SU-DHL-6 (cell line): ENCODE results near the gene FAM20B.

ENCODE experiments used
- H2AFZ ChIP-seq: fragments of 200-600 bp; sonication (generic); 2 replicates; pipeline ENCODE4 v1.6.1; 2014; ENCODE audit warnings: low read depth, mild to moderate bottlenecking, moderate library complexity, mixed read lengths, antibody characterized with exemption, low read length; ENCODE audit not compliant: severe bottlenecking
- H3F3A ChIP-seq: fragments of 200-600 bp; shearing (Covaris generic); 2 replicates; pipeline ENCODE4 v1.6.0; 2016; ENCODE audit warnings: antibody characterized with exemption, mild to moderate bottlenecking; ENCODE audit not compliant: insufficient read depth
- H3K27ac ChIP-seq: fragments of 200-600 bp; sonication (generic); 2 replicates; pipeline ENCODE4 v1.5.1; 2016; ENCODE audit warnings: low read depth, mild to moderate bottlenecking, low read length, moderate library complexity, mixed read lengths
- H3K27me3 ChIP-seq: fragments of 200-600 bp; sonication (generic), shearing (Covaris generic); 2 replicates; pipeline ENCODE4 v1.6.0; 2014; ENCODE audit warnings: mild to moderate bottlenecking, low read length
- H3K36me3 ChIP-seq: fragments of 200-600 bp; sonication (generic); 2 replicates; pipeline ENCODE4 v1.6.1; 2014; ENCODE audit warnings: mild to moderate bottlenecking, low read length, mixed read lengths
- H3K4me2 ChIP-seq: fragments of 300-600, 200-600 bp; shearing (Covaris generic), sonication (generic); 2 replicates; pipeline ENCODE4 v1.6.0; 2014; ENCODE audit warnings: low read length, low read depth, mild to moderate bottlenecking; ENCODE audit not compliant: poor library complexity, severe bottlenecking
- H3K4me3 ChIP-seq: fragments of 200-600 bp; sonication (generic); 2 replicates; pipeline ENCODE4 v1.5.1; 2014; ENCODE audit warnings: antibody characterized with exemption, low read length, mild to moderate bottlenecking, mixed read lengths; ENCODE audit not compliant: insufficient read depth, poor library complexity, severe bottlenecking
- H3K79me2 ChIP-seq: fragments of 200-600 bp; sonication (generic); 2 replicates; pipeline ENCODE4 v1.6.1; 2014; ENCODE audit warnings: mild to moderate bottlenecking, low read length, moderate library complexity; ENCODE audit not compliant: insufficient read depth
- H3K9ac ChIP-seq: fragments of 200-600 bp; sonication (generic); 2 replicates; pipeline ENCODE4 v1.7.0; 2014; ENCODE audit warnings: mild to moderate bottlenecking, low read length
- H3K9me2 ChIP-seq: fragments of 200-600 bp; sonication (generic); replicated peaks from 2 replicates; pipeline ENCODE4 v1.6.1; 2014; ENCODE audit warnings: low read length; ENCODE audit not compliant: insufficient read depth
- H3K9me3 ChIP-seq: fragments of 200-600 bp; sonication (generic); 2 replicates; pipeline ENCODE4 v1.6.1; 2014; ENCODE audit warnings: low read length, mixed read lengths; ENCODE audit not compliant: insufficient read depth
- H4K20me1 ChIP-seq: fragments of 200-600 bp; sonication (generic); 2 replicates; pipeline ENCODE4 v1.6.1; 2014; ENCODE audit warnings: low read depth, mild to moderate bottlenecking, antibody characterized with exemption, low read length, moderate library complexity, mixed read lengths
- CTCF ChIP-seq: fragments of 200-600 bp; sonication (generic); IDR thresholded peaks from one replicate; pipeline ENCODE4 v1.5.1; 2017; ENCODE audit warnings: antibody characterized with exemption, mild to moderate bottlenecking, low read length, moderate library complexity; ENCODE audit not compliant: insufficient read depth, poor library complexity, severe bottlenecking
- EZH2phosphoT487 ChIP-seq: fragments of 200-600 bp; sonication (generic), shearing (Covaris generic); conservative IDR thresholded peaks from 2 replicates; pipeline ENCODE4 v1.6.1; 2018; ENCODE audit warnings: mild to moderate bottlenecking, antibody characterized with exemption, low read length, moderate library complexity, mixed read lengths

FAM20B gene

DNA sequence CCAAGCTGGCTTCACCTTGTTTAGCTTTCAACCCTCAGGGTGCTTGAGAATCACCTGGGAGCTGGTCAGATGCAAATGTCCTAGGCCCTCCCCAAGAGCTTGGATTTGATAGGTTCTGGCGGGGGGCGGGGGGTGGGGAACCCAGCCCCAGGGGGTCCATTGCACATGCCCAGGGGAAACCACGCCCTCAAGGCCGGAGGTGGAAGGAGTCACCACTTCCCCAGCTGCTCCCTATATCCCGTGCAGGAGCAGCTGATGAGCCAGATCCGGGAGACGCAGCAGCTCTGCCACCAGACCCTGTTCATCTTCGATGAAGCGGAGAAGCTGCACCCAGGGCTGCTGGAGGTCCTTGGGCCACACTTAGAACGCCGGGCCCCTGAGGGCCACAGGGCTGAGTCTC lies 62.0 kb downstream of the FAM20B start:
- TF ChIP-seq CTCF (no peak), EZH2phosphoT487 (no peak)
- Histone ChIP-seq H3F3A (peaks cover 8% of the 10 kb centered on the region), H3K27me3 (no peaks in the 10 kb centered on the region), H3K27ac (no peak overlapping the region), H4K20me1 (no peaks in the 10 kb centered on the region), H3K9ac (no peak overlapping the region), H3K4me2 (no peak overlapping the region), H3K79me2 (peaks cover 44% of the 10 kb centered on the region), H3K9me2 (no peaks in the 10 kb centered on the region), H2AFZ (no peak overlapping the region), H3K9me3 (no peaks in the 10 kb centered on the region), H3K4me3 (no peak overlapping the region), H3K36me3 (no peaks in the 10 kb centered on the region)

- no peak overlapping the region for H3K4me3 ChIP-seq
- peaks cover 23% of the 10 kb centered on the region; the same call in 1 of the 2 replicates for H3K79me2 ChIP-seq
- H3K27me3 ChIP-seq: no peaks in the 10 kb centered on the region
- no peaks in the 10 kb centered on the region for H3K9me2 ChIP-seq
- H4K20me1 ChIP-seq: no peaks in the 10 kb centered on the region
- H3K9me3 ChIP-seq: no peaks in the 10 kb centered on the region
- H3K9ac ChIP-seq: no peak overlapping the region
- H3K36me3 ChIP-seq: no peaks in the 10 kb centered on the region
- no peak overlapping the region for H3K27ac ChIP-seq
- H3F3A ChIP-seq: no peaks in the 10 kb centered on the region; the same call in 1 of the 2 replicates
- H3K4me2 ChIP-seq: no peak overlapping the region
- no peak for TF ChIP-seq CTCF
- TF ChIP-seq EZH2phosphoT487: no peak
- no peak overlapping the region for H2AFZ ChIP-seq
These were observed 64.3 kb downstream of the FAM20B start for GRCh38 chr1:179089827-179090482.

DNA sequence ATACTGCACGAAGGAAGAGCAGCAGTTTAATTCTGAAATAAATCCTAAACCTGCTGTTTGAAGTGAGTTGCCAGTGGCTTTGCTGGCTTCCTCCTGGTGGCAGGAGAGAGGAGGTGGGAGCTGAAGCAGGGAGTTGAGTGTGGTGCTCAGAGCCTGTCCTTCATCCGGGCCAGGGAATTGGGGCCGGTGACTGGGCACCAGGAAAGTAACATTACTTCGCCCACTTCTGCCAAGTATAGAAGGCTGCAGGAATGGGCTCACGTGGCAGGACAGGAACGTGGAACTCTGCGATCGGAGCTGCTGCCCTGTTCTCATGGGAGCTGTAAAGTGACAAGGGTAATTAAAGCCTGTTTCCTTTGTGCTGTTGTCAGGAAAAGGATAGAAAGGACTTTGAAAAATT lies 64.8 kb downstream of the FAM20B start:
- Histone ChIP-seq H3K27me3 (no peaks in the 10 kb centered on the region), H4K20me1 (no peaks in the 10 kb centered on the region), H3K9ac (no peak overlapping the region), H3F3A (no peaks in the 10 kb centered on the region; the same call in 1 of the 2 replicates), H3K9me2 (no peaks in the 10 kb centered on the region), H3K4me3 (no peak overlapping the region), H3K9me3 (no peaks in the 10 kb centered on the region), H3K4me2 (no peak overlapping the region), H3K27ac (no peak overlapping the region), H2AFZ (no peak overlapping the region), H3K36me3 (no peaks in the 10 kb centered on the region), H3K79me2 (peaks cover 23% of the 10 kb centered on the region; the same call in 1 of the 2 replicates)
- no peak for TF ChIP-seq CTCF
- no peak for TF ChIP-seq EZH2phosphoT487
